Tibial nerve (tissue), 4 donors: Measurements from ENCODE around the gene CCDC24. TPM values are rescaled to one million over a fixed set of nuclear protein-coding genes. Genes with fewer than 3 reads are reported as not detected.

Experiments used
- DNase-seq, 2 donors: peaks; one replicate each; pipeline ENCODE4 v3.0.0-alpha.2; 2019; ENCODE audit warnings: low spot score in 2 of 2
- H3K27ac ChIP-seq, 4 donors: fragments of 200-600 bp; sonication (generic) in 3 of 4; one replicate each; pipeline ENCODE4 v1.5.1; 2017 to 2019; ENCODE audit warnings: mild to moderate bottlenecking in 1 of 4
- H3K27me3 ChIP-seq, 2 donors: fragments of 200-600 bp; sonication (generic) in 1 of 2; one replicate each; pipeline versions ENCODE4 v1.5.1 to v1.6.0; 2017 to 2019
- H3K36me3 ChIP-seq, 3 donors: fragments of 200-600 bp; sonication (generic); one replicate each; pipeline ENCODE4 v1.5.1; 2018 to 2019
- H3K4me1 ChIP-seq, 4 donors: fragments of 200-600 bp; sonication (generic) in 3 of 4; one replicate each; pipeline ENCODE4 v1.5.1; 2017 to 2019
- H3K4me3 ChIP-seq, 4 donors: fragments of 200-600 bp; sonication (generic) in 3 of 4; one replicate each; pipeline ENCODE4 v1.5.1; 2017 to 2019; ENCODE audit warnings: mild to moderate bottlenecking in 1 of 4, moderate library complexity in 1 of 4
- H3K9me3 ChIP-seq, 4 donors: fragments of 200-600 bp; sonication (generic) in 3 of 4; one replicate each; pipeline ENCODE4 v1.5.1; 2017 to 2019
- EP300 ChIP-seq, 2 donors: sonication (generic); formaldehyde crosslinking; IDR thresholded peaks; one replicate each; pipeline ENCODE4 v1.6.1; 2017; ENCODE audit warnings: antibody characterized with exemption in 2 of 2, mild to moderate bottlenecking in 1 of 2
- POLR2A ChIP-seq, 2 donors: fragments of 450-650 bp; IDR thresholded peaks; one replicate each; pipeline ENCODE4 v1.6.1; 2017; ENCODE audit warnings: antibody characterized with exemption in 2 of 2, mild to moderate bottlenecking in 2 of 2, moderate library complexity in 2 of 2
- WGBS, 2 donors: methylation state at CpG; one replicate each; pipeline ENCODE4 v1.1.5; 2018; 5-methylcytosine and 5-hydroxymethylcytosine counted together
- total RNA-seq, 4 donors: library from RNA; depleted of rRNA; stranded (reverse); fragments of >200 nt; gene quantifications; one replicate each; pipeline ENCODE4 v1.1.0, GENCODE V29; 2016
- TF ChIP-seq, protein P1 (sequence below), 5 experiments: fragments of 200-600 bp in 3 of 5; fragments of 450-650 bp in 2 of 5; sonication (generic) in 3 of 5; IDR thresholded peaks; one replicate each; pipeline ENCODE4 v1.5.1; 2016 to 2019; ENCODE audit warnings: antibody characterized with exemption in 5 of 5, mild to moderate bottlenecking in 3 of 5, moderate library complexity in 2 of 5

The CCDC24 gene
- total RNA-seq, 4 donors from 2014 or later = 5.4 to 18.8 (median 8.9) TPM

DNA sequence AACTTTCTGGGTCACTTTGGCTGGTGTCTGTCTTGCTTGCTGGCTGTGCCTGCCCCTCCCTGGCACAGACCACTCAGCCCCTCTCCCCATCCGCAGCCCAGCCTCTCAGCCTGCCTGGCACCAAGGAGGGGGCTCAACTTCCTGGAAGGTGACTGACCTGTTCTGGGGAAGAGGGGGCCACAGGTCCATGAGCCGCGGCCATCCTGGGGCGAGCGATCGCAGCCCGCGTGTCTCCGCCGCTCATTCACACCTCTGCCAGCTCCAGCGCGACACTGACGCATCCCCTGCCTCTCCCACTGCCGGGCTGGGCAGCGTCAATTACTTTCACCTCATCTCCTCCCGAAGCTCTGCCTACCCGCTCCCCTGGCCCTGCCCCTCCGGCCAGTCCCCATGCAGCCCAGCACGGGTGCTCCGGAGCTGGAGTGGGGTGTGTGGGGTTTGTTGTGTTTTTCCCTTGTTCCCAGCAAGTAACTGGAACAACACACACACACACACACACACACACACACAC lies 25.5 kb downstream of the CCDC24 start:
- Histone ChIP-seq H3K36me3 (peaks cover 0 to 5% (median 0%) of the 10 kb centered on the region in 3 donors), H3K27me3 (no peaks in the 10 kb centered on the region), H3K4me3 (no peak overlapping the region), H3K9me3 (no peaks in the 10 kb centered on the region), H3K27ac (no peak overlapping the region), H3K4me1 (peaks cover 0 to 52% (median 25%) of the 10 kb centered on the region in 4 donors)
- WGBS, 2 donors = 76 to 81% methylated on average over 15 to 20 of the region's 20 CpGs
- DNase-seq = no peak
- TF ChIP-seq EP300 (IDR thresholded peaks at IDR 0.05) (no peak), POLR2A (IDR thresholded peaks at IDR 0.05) (no peak)
- TF ChIP-seq, protein P1, sequence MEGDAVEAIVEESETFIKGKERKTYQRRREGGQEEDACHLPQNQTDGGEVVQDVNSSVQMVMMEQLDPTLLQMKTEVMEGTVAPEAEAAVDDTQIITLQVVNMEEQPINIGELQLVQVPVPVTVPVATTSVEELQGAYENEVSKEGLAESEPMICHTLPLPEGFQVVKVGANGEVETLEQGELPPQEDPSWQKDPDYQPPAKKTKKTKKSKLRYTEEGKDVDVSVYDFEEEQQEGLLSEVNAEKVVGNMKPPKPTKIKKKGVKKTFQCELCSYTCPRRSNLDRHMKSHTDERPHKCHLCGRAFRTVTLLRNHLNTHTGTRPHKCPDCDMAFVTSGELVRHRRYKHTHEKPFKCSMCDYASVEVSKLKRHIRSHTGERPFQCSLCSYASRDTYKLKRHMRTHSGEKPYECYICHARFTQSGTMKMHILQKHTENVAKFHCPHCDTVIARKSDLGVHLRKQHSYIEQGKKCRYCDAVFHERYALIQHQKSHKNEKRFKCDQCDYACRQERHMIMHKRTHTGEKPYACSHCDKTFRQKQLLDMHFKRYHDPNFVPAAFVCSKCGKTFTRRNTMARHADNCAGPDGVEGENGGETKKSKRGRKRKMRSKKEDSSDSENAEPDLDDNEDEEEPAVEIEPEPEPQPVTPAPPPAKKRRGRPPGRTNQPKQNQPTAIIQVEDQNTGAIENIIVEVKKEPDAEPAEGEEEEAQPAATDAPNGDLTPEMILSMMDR (IDR thresholded peaks at IDR 0.05) = no peak

DNA sequence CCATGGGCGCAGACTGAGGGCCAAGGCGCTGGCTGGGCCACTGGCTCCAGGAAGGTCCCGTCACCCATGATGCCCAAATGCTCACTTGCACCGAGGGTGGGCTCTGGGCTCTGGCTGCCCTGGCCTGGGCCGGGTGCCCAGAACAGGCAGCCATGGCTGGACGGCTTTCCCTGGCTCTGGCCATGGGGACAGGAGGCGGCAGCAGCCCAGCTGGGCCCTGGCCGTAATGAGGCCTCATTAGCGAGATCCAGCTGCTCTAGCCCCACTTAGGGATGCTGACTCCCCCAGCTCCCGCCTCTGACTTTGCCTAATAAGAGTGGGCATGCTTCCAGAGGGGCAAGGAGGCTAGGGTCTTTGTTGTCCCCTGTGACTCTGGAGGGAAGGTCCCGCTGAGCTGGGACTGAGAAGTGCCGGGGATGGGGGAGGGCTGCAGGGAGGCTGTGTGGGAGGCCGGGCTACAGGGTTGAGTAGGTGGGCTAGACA lies 28.1 kb downstream of the CCDC24 start:
- 50% methylated on average over 11 to 13 of the region's 13 CpGs for WGBS, 2 donors
- TF ChIP-seq, protein P1 (IDR thresholded peaks at IDR 0.05) = no peak
- no peak for TF ChIP-seq EP300 (IDR thresholded peaks at IDR 0.05)
- no peak for TF ChIP-seq POLR2A (IDR thresholded peaks at IDR 0.05)
- Histone ChIP-seq H3K27ac (no peak overlapping the region), H3K9me3 (no peaks in the 10 kb centered on the region), H3K36me3 (peaks cover 0 to 18% (median 0%) of the 10 kb centered on the region in 3 donors), H3K4me1 (peaks cover 0 to 27% (median 13%) of the 10 kb centered on the region in 4 donors), H3K27me3 (no peaks in the 10 kb centered on the region), H3K4me3 (no peak overlapping the region)
- no peak for DNase-seq

DNA sequence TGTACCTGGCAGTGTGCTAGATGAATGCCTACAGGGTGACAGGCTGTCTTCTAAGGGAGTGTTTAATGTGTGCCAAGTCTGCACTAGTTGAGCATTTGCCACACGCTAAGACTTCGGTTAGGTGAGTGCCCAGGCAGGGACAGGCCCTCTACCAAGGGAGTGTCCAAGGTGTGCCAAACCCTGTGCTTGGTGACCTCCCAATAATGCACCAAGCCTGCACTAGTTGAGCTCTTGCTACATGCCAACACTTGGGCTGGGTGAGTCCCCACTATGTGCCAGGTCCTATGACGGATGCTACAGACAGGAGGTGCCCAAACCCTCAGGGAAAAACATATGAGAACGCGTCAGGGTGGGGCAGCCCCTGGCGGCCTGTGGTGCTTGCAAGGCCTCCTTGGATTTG lies 29.1 kb downstream of the CCDC24 start:
- 83 to 95% methylated on average over 4 to 6 of the region's 6 CpGs for WGBS, 2 donors
- H3K4me1 ChIP-seq = peaks cover 0 to 17% (median 5%) of the 10 kb centered on the region in 4 donors
- H3K27me3 ChIP-seq = no peaks in the 10 kb centered on the region
- H3K36me3 ChIP-seq = peaks cover 0 to 18% (median 0%) of the 10 kb centered on the region in 3 donors
- DNase-seq = no peak
- no peaks in the 10 kb centered on the region for H3K9me3 ChIP-seq
- TF ChIP-seq POLR2A (IDR thresholded peaks at IDR 0.05) (no peak), EP300 (IDR thresholded peaks at IDR 0.05) (no peak)
- TF ChIP-seq, protein P1 (IDR thresholded peaks at IDR 0.05) = no peak
- H3K4me3 ChIP-seq = no peak overlapping the region
- no peak overlapping the region for H3K27ac ChIP-seq

DNA sequence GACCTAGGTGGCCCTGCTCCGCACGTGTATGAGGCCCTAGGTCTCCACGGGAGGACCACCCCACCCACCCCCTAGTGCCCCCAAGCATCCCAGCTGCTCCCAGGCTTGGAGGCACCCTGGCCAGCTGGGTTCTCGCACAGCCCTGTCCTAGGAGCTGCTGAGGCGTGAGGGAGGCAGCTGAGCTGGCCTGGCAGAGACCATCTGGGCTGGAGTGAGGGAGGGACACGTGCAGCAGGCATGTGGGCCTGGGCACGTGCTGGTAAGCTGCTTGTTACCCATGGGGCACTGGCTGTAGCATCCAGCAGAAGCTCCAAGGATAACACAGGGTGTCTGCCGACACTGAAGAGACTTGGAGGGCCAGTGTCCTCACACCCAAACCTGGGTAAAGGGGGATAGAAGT lies 29.8 kb downstream of the CCDC24 start:
- 70 to 74% methylated on average over 5 to 6 of the region's 8 CpGs for WGBS, 2 donors
- no peak for DNase-seq
- Histone ChIP-seq H3K27me3 (no peaks in the 10 kb centered on the region), H3K4me3 (no peak overlapping the region), H3K9me3 (no peaks in the 10 kb centered on the region), H3K4me1 (peaks cover 0 to 10% (median 1%) of the 10 kb centered on the region in 4 donors), H3K36me3 (peaks cover 0 to 18% (median 0%) of the 10 kb centered on the region in 3 donors), H3K27ac (no peak overlapping the region)
- TF ChIP-seq, protein P1 (IDR thresholded peaks at IDR 0.05) = no peak
- TF ChIP-seq EP300 (IDR thresholded peaks at IDR 0.05) (no peak), POLR2A (IDR thresholded peaks at IDR 0.05) (no peak)

DNA sequence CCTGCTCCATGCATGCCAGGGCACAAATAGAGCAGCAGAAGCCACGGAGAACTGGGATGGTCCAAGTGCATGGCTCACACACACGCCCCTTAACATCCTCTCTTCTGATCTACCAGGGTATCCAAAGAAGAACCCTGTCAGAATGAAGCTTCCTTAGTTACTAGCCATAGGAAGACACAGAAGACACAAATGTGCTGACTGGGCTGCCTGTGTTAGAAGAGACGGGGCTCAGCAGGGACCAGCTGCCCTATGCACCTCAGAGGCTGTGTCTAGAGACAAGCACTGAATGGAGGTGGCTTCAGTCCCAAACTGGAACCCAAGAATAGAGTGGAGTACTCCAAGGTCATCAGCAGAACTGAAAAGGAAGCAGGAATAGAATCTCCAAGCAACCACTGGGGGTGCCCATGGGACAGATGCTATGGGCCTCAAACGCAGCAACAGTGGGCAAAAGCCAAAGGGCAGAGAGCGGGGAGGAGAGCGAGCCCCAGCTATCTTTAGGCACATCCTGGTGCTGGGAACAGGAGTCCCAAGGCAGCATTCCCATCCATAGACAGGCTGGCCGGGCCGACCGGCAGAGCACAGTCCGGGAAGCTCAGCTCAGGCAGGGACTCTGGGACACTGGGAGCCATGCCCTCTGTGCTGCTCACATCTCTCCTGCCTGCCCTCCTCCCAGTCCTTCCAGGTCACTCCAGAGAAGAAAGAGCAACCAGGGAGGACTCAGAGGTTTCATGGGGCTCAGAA lies 30.4 kb downstream of the CCDC24 start:
- no peak overlapping the region for H3K4me3 ChIP-seq
- H3K27me3 ChIP-seq = no peaks in the 10 kb centered on the region
- H3K27ac ChIP-seq = no peak overlapping the region
- peaks cover 0 to 18% (median 0%) of the 10 kb centered on the region in 3 donors for H3K36me3 ChIP-seq
- no peaks in the 10 kb centered on the region for H3K9me3 ChIP-seq
- no peak for DNase-seq
- WGBS, 2 donors = 74 to 82% methylated on average over 7 to 10 of the region's 10 CpGs
- no peak for TF ChIP-seq POLR2A (IDR thresholded peaks at IDR 0.05)
- TF ChIP-seq, protein P1 (IDR thresholded peaks at IDR 0.05) = no peak
- TF ChIP-seq EP300 (IDR thresholded peaks at IDR 0.05) = no peak
- H3K4me1 ChIP-seq = peaks cover 0 to 4% (median 0%) of the 10 kb centered on the region in 4 donors
